Measurements from ENCODE around the gene ATP11A.

Gene ATP11A

GRCh38 chr13:112746044-112746443 is 56.2 kb downstream of the ATP11A start:
- TF ChIP-seq CTCF (conservative IDR thresholded peaks at IDR 0.05; ENCODE audit: low read depth, low read length): no peak
- H3K4me3 ChIP-seq (ENCODE audit: low read depth, low read length): no peak overlapping the region
- no peak for DNase-seq (ENCODE audit: low read depth)

- TF ChIP-seq CTCF (conservative IDR thresholded peaks at IDR 0.05; ENCODE audit: low read depth, low read length): no peak
- no peak for DNase-seq (ENCODE audit: low read depth)
These were observed 57.4 kb downstream of the ATP11A start for GRCh38 chr13:112747256-112747655.

GRCh38 chr13:112748947-112749735 is 59.3 kb downstream of the ATP11A start:
- no peak overlapping the region for H3K4me3 ChIP-seq (ENCODE audit: low read depth, low read length)
- TF ChIP-seq CTCF (conservative IDR thresholded peaks at IDR 0.05; ENCODE audit: low read depth, low read length): no peak

More at GRCh38 chr13:112747256-112747655, 57.4 kb downstream of the ATP11A start:
- no peak overlapping the region for H3K4me3 ChIP-seq (ENCODE audit: low read depth, low read length)

GRCh38 chr13:112750570-112750969 is 60.7 kb downstream of the ATP11A start:
- no peak for TF ChIP-seq CTCF (conservative IDR thresholded peaks at IDR 0.05; ENCODE audit: low read depth, low read length)

More at GRCh38 chr13:112748947-112749735, 59.3 kb downstream of the ATP11A start:
- DNase-seq (ENCODE audit: low read depth): no peak

GRCh38 chr13:112751617-112752016 is 61.8 kb downstream of the ATP11A start:
- TF ChIP-seq CTCF (conservative IDR thresholded peaks at IDR 0.05; ENCODE audit: low read depth, low read length): no peak
- no peak overlapping the region for H3K4me3 ChIP-seq (ENCODE audit: low read depth, low read length)
- DNase-seq (ENCODE audit: low read depth): no peak

More at GRCh38 chr13:112750570-112750969, 60.7 kb downstream of the ATP11A start:
- DNase-seq (ENCODE audit: low read depth): no peak
- H3K4me3 ChIP-seq (ENCODE audit: low read depth, low read length): no peak overlapping the region

GRCh38 chr13:112752211-112752610 is 62.4 kb downstream of the ATP11A start:
- DNase-seq (ENCODE audit: low read depth): no peak
- no peak for TF ChIP-seq CTCF (conservative IDR thresholded peaks at IDR 0.05; ENCODE audit: low read depth, low read length)
- no peak overlapping the region for H3K4me3 ChIP-seq (ENCODE audit: low read depth, low read length)
